ENCODE data around the gene DNAJC1.
"Not testable (repeated sequence)": the region's sequence is repeated elsewhere in the genome, so short reads cannot be mapped to it uniquely, and the experiment has no call there.

Gene DNAJC1, protein sequence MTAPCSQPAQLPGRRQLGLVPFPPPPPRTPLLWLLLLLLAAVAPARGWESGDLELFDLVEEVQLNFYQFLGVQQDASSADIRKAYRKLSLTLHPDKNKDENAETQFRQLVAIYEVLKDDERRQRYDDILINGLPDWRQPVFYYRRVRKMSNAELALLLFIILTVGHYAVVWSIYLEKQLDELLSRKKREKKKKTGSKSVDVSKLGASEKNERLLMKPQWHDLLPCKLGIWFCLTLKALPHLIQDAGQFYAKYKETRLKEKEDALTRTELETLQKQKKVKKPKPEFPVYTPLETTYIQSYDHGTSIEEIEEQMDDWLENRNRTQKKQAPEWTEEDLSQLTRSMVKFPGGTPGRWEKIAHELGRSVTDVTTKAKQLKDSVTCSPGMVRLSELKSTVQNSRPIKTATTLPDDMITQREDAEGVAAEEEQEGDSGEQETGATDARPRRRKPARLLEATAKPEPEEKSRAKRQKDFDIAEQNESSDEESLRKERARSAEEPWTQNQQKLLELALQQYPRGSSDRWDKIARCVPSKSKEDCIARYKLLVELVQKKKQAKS

DNA sequence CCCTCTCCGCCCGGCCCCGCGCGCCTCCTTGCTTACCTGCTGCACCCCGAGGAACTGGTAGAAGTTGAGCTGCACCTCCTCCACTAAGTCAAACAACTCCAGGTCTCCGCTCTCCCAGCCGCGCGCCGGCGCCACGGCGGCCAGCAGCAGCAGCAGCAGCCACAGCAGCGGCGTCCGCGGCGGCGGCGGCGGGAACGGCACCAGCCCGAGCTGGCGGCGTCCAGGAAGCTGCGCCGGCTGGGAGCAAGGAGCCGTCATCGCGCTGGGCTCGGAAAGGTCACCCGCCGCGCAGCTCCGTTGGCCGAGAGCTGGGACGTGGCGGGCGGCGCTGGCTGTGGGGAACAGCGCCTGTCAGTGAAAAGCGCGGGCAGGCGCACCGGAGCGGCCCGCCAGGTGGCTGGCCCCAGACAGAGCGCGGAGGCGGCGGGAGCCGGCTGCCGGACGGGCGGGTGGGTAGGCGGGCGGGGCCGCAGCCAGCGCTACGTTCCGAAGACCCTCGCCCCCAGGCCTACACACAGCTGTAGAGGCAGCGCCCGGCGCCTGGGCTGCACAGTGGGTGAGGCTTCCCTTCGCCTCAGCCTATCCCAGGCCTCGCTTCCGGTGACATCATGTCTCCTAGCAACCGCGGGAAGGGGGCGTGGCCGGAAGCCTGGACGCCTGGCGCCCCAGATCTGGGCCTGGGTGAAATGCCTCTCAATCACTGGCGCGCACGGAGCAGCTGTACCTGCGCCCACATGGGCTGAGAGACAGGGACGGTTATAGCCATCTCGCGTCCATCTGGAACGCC is at the start of gene DNAJC1:
Gene DNAJC1, minus strand, starts transcription at position 554 of the 787 bp plus-strand sequence. Its CDS starts 296 bp downstream, at position 258.
- DNase-seq: peak; percentile 15

DNA sequence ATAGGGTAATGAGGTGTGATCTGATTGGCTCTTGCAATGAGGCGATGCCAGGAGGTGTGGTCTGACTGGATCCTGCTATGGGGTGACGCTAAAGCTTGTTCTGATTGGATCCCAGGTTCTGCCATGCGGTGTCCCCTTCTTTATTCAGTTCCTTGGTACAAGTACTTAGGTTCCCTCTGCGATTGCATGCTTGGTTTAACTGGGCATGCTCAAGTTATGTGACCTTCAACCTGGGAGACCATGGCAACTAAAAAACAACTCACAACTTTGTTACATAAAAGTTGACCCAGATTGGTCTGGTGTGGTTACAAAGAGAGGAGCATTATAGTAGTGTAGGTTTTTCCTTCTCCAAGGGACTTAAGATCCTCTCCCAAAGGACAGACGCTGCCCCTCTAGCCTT is 49.5 kb upstream of the DNAJC1 start:
- no peak for DNase-seq

- no peak for DNase-seq
These were observed 46.1 kb upstream of the DNAJC1 start for GRCh38 chr10:22049635-22050034.

GRCh38 chr10:22047812-22048211 is 44.3 kb upstream of the DNAJC1 start:
- no peak for DNase-seq

DNA sequence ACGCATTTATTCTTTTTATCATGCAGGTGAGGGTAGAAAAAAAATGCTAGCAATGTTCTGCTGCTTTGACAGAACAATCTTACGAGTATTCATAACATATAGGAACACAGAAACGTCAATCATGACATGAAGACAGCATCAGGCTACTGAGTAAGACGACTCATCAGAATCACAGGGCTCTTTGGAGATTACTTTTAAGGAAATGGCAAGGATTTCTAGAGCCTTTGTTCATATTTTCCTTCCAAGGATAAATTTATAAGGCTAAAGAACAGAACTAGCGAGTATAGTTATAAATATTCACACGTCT is 39.8 kb upstream of the DNAJC1 start:
- no peak for DNase-seq

DNA sequence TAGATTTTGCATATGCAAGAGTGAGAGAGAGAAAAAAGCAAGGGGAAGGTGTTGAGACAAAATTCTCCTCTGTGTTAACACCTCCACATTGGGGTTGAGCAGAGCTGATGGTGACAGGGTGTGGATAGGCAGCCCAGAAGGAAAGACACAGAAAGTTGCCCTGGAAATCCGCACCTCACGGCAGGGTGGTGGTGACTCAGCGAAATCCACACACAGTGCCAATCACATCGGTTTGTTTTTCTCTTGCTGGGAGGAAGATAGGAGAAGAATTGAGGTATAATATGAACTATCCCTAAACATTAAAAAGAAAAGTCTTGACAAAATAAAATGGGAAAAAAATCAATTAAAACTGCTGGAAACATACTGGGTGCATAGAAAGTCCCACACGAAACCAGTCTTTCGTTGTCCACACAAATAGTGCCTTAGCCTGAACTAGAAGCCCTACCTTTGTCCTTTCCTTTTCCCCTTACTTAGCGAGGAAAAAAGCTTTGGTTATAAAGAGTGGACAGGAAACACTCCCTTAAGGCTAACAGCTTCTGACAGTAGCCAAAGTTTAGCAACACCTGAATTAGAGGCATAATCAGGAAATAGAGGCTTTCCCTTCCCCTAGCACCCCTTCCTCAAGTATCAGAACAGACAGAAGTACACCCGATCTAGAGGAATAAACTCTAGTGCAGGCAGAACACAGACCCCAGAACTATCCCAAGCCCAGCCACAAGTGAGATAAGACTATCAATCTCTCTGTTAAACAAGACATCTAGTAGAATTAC is 39.2 kb upstream of the DNAJC1 start:
- no peak for DNase-seq

DNA sequence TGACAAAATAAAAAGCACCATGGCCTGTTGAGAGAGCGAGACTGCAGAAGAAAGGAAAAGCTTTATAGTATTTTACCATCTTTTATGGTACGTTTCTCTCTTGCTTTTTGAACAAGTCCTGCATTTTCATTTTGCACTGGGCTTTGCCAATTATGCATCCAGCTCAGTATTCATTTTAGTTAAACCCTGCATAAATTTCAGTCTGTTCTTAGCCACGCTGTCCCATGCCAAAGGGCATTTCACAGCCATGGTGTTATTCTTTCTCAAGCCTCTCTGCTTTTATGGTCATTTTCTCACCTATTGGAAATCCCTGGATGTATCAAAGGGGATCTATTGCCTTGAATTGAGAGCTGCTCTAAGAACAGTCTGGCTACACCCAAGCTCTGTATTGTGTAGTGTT is 30.8 kb upstream of the DNAJC1 start:
- DNase-seq: no peak

GRCh38 chr10:22032268-22032667 is 28.7 kb upstream of the DNAJC1 start:
- not testable (repeated sequence) for DNase-seq

DNA sequence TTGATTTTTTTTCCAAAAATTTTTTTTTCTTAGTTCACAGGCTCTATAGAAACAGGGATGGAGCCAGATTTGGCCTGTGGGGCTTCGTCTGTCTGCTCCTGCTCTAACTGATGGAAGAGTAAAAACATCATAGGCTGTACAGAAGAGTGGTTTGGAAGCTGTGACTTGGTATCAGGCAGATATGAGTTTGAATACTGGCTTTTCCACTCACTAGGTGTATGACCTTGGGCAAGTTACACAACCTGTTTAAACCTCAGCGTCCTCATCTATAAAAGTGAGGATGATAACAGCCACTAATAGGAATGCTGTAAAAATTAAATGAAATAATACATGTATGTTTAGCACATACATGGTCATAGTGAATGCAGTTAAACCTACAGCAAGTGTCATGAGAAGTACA is 26.9 kb upstream of the DNAJC1 start:
- no peak for DNase-seq

- no peak for DNase-seq
These were observed 26.1 kb upstream of the DNAJC1 start for GRCh38 chr10:22029445-22030236.

- DNase-seq: no peak
These were observed 24.1 kb upstream of the DNAJC1 start for GRCh38 chr10:22027364-22028238.

- no peak for DNase-seq
These were observed 22.8 kb upstream of the DNAJC1 start for GRCh38 chr10:22026287-22026686.

- no peak for DNase-seq
These were observed 20.0 kb upstream of the DNAJC1 start for GRCh38 chr10:22023508-22023907.

DNA sequence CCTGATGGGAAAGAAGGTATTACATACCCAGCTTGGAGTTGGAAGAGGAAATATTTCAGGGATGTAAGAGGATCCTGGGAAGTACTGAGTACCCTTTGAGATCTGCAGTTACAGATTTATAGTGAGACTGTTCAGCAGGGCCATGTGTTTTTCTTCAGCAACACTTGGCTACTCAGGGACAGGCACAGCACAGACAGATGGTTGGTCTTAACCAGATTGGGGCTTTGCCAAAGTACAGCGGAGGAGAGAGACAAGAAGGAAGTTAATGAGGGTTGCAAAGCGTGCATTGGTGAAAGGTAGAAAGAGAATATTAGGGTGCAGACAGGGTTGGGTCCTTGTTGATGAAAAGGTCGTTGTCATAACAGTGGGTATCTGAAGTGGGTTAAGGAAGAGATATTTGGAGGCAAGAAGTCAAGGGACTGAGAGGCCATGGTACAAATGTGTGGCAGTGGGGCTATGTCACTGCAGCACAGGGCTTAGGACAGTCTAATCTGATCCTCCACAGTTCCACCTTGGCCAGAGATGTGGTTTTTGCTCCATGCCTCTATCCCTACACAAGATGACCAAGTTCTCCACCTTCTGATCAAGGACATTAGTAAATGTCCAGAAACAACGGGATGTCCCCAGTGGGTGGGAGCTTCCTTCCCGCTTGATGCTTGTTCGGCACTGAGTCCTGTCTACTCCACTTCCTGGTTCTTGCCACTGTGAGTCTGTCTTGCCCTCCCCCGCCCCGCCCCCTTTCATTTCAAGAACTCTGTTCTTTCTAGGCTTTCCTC is 18.9 kb upstream of the DNAJC1 start:
- DNase-seq: no peak

DNA sequence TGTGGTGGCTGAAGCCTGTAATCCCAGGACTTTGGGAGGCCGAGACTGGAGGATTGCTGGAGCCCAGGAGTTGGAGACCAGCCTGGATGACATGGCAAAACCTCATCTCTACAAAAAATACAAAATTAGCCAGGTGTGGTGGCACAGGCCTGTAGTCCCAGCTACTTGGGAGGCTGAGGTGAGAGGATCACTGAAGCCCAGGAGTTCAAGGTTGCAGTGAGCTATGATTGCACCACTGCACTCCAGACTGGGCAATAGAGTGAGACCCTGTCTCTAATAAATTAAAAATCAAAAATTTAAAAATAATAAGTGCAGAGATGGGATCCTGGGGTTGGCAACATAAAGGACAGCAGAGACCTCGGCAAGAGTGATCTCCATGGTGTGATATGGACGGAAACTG is 17.6 kb upstream of the DNAJC1 start:
- not testable (repeated sequence) for DNase-seq

DNA sequence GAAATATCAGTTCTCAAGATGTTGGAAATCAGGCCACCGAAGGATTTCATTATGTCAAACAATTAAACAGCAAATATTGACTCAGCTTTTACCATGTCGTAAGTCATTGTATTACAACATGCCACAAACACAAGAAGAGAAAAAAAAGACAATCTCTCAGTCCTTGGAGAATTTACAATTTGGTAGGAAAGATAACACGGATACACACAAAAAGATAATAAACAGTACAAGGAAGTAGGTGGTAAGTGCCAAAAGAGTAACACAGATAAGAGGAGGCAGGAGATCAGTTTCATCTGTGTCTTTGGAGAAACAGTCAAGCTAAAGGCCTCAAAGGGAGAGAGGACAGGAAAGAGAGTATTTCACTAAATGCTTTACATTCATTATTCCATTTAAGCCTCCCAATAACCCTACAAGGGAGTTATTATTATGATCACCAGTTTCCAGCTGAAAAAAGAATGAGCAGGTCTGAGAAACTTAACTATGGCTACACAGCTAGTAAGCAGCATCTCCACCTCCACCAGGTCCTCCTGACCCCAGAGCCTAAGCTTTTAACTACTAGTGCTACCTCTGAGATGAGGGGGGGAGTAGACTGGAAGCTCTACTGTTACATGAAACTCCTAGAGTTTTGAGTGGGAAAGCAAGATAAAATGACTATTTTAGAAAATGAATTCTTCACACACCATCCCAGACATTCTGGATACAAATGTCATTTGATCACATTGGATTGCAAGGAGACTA is 13.9 kb upstream of the DNAJC1 start:
- no peak for DNase-seq

GRCh38 chr10:22016046-22016705 is 12.6 kb upstream of the DNAJC1 start:
- DNase-seq: no peak

DNA sequence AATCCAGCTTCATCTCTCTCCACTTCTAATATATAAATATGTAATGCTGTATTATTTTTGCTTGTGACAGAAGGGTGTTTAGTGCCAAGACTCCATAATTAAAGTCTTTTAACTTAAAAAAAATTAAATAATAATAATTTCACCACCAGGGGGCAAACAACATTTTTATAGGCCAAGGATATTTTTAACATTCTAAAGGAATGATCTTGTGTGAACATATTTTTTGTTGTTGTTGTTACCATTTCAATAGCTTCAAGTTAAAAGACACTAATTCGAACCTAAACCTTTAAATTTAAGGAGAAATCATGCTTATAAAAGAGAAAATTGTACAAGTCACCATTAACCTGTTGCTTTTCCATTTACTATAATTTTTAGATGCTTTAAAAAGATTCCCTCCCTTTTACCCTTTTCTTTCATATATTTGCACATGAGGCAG is 7.5 kb upstream of the DNAJC1 start:
- no peak for DNase-seq

- DNase-seq: no peak
These were observed 7.0 kb upstream of the DNAJC1 start for GRCh38 chr10:22010539-22010938.
